Limb (tissue), 2 donors: Measurements from ENCODE around the gene TRIM59.

Experiments
- DNase-seq, 2 donors: peaks; one replicate each; pipeline ENCODE4 v3.0.0-alpha.2; 2016; ENCODE audit errors: extremely low spot score in 2 of 2

The TRIM59 gene, protein sequence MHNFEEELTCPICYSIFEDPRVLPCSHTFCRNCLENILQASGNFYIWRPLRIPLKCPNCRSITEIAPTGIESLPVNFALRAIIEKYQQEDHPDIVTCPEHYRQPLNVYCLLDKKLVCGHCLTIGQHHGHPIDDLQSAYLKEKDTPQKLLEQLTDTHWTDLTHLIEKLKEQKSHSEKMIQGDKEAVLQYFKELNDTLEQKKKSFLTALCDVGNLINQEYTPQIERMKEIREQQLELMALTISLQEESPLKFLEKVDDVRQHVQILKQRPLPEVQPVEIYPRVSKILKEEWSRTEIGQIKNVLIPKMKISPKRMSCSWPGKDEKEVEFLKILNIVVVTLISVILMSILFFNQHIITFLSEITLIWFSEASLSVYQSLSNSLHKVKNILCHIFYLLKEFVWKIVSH

DNA sequence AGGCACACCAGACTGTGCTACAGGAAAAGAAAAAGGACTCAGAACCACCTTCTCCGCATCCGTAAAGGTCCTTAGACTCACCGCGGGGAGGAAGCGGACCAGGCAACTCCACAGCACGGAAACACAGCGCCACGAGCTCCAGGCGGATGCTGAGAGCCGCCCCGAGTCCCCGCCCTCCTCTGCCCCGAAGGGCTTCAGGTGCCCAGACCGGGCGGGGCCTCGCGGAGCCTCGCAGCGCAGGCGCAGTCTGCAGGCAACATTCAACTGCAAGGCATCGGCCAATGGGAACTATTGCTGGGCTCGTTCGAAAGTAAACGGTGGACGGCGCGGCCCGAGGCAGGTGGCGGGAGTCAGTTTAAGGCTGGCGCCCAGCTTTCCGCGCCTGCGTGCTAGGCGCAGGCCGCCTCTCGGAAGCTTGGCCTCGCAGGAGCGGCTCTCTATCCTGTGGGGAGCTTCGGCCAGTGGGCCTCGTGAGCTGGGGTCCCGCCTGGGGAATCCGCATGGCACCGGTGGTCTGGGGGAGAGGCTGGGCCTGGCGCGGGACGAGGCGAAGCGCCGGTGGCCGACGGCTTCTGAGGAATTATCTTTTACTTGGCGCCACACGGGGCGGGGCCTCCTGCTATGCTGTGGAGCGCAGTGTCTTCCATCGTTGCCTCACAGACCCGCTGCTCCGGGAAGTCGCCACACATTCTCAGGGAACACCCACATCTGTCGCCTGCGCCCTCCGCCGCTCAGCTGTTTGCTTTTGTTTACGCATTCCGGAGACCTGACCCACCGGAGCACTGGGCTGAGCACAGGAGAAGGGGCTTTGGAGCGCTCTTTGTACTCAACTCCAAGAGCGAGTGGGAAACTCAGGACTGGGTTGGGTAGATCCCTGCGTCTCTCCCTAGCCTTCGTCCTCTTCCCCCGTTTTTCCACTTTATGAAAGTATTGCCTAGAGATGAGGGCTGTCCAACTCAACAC lies at the start of gene TRIM59:
TRIM59 (minus strand) TSS at position 151 of the 963 bp plus-strand sequence. CDS start 10,603 bp downstream, outside the sequence.
- DNase-seq, result peak; percentile 94 to 96

DNA sequence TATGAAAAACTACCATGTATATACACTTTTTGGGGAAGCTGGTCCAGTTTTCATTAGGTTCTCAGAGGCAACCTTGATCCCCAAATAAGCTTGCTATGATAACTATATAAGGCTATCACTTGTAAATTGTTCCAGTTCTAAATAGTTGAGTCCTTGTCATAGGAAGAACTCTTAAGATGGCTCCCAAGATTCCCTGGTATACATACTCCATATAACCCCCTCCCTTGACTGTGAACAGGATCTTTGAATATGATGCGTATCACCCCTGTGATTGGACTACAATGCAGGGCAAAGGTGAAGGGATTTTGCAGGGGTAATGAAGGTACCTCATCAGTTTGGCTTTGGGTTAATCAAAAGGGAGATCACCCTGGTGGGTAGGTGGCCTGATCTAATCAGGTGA lies 48.6 kb upstream of the TRIM59 start:
- DNase-seq, result no peak

DNA sequence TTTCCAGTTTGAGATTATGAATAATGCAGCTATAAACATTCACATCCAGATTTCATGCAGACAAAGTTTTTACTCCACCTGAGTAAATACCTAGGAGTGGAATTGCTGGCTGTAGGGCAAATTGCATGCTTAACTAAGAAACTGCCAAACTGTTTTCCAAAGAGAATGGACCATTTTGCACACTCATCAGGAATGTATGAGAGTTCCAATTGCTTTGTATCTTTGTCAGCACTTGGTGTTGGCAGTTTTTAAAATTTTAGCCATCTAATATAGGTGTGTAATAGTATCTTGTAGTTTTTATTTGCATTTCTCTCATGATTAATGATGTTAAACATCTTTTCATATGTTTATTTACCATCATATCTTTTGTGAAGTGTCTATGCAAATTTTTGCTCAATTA lies 40.6 kb upstream of the TRIM59 start:
- DNase-seq, result no peak

DNA sequence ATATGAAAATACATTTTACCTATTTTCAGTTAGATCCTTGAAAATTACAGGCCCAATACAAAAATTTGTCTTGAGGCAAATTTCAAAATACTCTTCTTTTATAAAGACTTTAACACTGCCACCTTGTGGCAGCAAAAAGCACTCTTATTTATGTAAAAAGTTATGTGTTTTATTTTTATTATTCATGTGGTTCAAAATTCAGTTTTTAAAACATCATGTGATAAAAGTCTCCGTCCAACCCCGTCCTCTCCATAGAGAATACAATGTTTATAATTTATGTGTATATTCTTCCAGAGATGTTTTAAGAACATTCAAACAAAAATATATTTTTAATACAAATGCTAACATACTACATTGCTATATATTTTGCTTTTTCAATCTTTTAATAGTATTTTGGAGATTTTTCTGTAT lies 36.9 kb upstream of the TRIM59 start:
- peak in 1 of 2 donors; percentile 41 for DNase-seq

DNA sequence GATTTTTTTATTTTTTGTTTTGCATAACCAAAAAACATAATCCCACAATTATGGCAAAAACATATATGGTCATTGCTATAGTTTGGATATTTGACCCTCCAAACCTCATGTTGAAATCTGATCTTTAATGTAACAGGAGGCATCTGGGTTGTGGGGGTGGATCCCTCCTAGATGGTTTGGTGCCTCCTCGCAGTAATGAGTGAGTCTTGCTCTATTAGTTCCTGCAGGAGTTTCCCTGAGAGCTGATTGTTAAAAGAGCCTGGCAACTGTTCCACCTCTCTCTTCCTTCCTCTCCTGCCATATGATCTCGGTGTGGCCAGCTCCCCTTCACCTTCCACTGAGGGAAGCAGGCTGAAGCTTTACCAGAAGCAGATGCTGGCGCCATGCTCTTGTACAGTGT lies 33.2 kb upstream of the TRIM59 start:
- no peak for DNase-seq

DNA sequence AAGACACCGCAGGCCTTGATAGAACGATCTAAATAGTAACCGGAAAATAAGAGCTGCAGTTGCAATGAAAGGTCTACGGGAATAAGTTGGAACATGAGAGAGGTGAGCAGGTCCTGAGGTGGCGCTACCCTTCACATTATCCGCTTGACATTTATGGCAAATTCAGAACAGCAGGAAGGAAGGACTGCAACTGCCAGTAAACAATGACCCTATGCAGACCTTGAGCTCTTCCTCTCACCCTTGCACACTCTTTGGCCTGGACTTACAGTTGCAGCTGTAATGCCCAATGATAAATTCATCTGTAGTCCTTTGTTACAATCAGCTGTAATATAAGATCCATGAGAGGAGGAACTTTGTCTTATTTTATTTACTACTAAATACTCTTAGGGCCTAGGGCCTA lies 32.3 kb upstream of the TRIM59 start:
- no peak for DNase-seq

DNA sequence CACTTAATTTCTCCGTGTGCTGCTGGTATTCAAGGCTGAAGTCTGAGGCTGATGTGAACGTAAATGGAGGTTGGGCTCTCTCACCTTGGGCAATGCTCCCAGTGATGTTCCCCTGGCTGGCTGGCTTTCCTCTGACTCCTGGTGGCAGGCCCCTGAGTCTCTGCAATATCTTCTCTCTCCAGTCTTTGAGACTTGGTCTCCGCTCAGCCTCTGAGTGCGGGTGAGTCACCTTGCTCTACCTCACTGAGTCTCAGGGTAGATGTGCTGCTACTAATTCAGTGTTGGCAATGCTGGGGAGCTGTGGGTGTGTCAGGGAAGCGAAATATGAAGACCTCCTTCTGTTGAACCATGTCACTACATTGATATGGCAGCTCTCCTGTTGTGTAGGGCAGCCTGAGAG lies 31.3 kb upstream of the TRIM59 start:
- no peak for DNase-seq

DNA sequence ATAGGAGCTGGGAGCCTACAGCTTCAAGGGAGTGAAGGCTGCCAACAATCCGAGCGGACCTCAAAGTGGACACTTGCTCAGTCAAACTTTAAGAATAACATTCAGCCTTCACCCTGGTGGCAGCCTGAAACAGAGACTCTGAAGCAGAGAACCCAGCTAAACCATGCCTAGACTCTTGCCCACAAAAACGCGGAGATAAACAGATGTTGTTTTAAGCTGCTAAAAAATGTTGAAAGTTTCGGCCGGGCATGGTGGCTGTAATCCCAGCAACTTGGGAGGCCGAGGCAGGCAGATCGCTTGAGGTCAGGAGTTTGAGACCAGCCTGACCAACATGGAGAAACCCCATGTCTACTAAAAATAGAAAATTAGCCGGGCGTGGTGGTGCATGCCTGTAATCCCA lies 29.8 kb upstream of the TRIM59 start:
- DNase-seq, result no peak

DNA sequence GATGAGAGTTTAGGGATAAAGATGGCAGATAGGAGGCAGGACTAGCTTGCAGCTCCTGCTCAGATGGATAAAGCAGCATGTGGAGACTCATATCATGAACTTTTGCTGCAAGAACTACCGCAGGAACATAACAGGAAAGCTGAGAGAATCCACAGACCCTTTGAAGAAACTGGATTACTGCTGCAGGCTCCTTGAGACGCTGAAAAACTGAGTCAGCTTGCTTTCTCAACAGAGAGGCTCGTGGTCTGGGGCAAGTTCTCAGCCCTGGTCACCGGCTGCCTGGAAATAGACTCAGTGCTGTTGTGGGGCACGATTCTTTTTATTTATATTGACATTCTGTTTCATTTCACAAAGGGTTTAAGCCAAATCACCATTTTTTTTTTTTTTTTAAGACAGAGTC lies 28.8 kb upstream of the TRIM59 start:
- DNase-seq, result no peak

DNA sequence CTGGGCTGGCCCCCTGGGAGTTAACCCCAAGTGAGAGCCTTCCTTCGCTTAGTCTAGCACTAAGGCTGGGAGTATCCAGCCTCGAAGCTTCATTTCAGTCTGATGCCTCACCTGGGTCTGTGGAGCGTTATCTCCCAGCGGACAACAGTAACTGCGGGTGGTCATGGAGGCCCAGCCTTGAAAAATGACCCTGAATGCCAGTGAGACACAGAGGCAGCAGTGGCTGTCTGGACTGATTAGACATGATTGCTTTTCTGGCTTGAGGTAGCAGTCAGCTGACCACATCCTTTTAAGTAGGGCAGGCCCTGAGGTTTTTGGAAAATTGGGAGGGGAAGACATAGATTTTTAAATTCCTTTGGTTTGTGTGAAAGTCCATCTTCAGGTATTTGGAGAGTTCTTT lies 28.2 kb upstream of the TRIM59 start:
- no peak for DNase-seq

DNA sequence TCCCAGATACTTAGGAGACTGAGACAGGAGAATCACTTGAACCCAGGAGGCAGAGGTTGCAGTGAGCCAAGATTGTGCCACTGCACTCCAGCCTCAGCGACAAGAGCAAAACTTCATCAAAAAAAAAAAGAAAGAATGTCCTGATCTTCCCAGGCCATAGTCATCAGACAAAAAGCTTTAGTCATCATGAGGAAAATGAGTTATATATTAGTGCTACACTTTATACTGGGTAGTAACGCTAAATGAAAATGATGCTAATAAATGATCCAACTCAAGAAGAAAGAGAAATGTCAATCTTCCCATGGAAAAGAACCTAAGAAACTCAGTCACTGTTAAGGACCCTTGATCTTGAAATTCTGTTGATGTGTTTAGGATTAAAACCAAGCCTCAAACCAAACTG lies 26.3 kb upstream of the TRIM59 start:
- DNase-seq, result no peak

DNA sequence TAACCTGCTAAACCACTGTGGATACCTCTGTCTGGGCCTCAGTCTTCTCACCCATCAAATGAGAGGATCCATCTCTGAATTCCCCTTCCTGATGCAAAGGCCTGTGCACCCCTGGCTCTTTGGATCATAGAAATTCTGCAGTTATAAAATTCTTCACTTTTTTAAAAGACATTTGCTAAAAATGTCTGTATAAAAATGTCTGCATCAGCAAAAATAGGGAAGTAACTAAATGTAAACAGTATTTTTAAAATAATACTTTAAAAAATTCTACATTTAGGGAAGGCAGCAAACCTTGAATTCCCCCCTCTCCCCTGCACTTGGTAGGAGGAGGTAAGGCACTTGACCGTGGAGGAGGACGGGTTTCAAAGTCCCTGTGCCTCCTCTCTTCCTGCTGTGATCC lies 25.6 kb upstream of the TRIM59 start:
- DNase-seq, result no peak

DNA sequence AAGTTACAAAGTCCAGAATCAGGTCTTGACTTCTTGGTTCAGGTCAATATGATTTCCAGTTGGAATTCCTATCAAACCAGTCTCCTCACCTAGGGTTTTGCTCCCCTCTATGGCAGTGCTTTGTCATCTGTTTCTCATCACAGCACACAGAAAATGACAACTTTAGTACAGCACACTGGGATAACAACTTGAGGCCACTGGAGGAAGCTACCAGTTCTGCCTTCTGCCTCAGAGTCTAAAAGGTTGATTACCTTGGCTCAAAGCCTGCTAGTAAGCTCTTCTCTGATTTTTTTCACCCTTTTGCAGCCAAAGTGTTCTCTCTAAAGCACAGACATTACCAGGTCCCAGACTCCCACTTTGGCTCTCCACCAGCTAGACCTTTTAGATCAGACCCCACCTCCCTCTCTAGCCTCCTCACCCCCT lies 24.8 kb upstream of the TRIM59 start:
- no peak for DNase-seq

DNA sequence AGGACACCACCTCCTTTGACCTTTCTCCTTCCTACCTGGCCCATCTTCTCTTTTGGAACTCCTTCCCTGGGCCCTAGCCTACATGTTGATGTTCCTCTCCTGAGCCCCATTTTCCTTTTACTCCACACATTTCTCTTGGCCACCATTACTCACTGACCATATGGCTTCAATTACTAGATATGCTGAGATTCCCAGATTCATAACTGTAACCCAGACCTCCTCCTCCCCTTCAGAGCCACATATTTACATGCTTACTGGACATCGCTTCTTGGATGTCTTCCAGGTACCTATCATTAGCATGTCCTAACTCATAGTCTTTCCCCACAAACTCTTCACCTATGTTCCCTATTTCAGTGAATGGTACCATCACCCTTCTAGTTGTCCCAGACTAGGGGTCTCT lies 24.4 kb upstream of the TRIM59 start:
- DNase-seq, result no peak

DNA sequence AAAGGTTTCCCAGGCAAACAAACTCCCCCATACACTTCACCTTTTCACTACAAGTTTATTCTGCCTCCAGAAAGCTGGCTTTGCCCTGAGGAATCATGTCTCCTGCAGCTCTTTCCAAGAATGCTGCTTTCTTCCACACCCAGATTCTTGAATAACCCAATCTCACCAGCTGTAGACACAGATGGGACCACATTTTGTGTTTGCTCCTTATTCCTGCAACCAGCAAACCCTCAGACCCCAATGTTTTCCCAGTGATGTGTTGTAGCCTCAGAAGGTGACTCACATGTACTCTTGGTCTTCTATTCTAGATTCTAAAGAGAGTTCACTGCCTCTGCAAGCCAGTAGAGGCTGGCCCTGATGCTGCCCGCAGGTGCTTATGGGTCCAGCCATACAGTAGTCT lies 23.6 kb upstream of the TRIM59 start:
- no peak for DNase-seq

DNA sequence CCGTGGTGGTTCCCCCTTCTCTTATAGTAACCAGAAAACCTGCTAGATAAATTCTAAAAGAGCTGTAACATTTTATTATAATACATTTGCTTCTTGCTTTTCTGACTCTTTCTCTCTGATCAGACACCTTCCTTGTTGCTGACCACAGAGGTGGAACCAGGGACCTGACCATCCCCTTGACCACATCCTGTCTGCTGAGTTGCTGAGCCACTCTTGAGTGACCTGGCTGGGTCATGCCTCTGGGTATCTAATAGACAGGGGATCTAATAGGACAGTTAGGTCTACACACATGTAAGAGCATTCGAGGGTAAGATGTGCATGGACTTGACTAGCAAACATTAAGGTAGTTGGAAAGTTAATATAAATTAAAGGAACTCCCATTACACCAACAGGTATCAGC lies 22.8 kb upstream of the TRIM59 start:
- no peak for DNase-seq

DNA sequence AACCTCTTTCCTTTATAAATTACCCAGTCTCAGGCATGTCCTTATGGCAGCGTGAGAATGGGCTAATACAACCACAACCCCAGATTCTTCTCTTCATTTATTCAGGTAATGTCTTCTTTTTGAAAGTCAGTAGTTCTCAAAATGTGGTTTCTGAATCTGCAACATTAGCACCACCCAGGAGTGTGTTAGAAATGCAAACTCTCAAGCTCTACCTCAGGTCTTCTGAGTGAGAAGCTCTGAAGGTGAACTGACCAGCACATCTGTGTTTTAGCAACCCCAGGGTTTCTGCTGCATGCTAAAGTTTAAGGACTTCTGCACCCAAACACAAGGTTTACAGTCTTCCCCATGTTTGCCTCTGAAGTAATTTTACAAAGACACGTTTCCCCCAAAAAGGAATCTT lies 22.3 kb upstream of the TRIM59 start:
- DNase-seq, result no peak

DNA sequence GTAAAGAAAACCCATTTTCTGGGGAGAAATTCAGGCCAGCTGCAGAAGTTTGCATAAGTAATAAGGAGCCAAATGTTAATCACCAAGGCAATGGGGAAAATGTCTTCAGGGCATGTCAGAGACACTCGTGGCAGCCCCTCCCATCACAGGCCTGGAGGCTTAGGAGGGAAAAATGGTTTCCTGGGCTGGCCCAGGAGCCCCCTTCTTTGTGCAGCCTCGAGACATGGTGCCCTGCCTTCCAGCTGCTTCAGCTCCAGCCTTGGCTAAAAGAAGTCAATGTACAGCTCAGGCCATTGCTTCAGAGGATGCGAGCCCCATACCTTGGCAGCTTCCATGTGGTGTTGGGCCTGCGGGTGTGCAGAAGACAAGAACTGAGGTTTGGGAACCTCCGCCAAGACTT lies 20.6 kb upstream of the TRIM59 start:
- DNase-seq, result no peak

DNA sequence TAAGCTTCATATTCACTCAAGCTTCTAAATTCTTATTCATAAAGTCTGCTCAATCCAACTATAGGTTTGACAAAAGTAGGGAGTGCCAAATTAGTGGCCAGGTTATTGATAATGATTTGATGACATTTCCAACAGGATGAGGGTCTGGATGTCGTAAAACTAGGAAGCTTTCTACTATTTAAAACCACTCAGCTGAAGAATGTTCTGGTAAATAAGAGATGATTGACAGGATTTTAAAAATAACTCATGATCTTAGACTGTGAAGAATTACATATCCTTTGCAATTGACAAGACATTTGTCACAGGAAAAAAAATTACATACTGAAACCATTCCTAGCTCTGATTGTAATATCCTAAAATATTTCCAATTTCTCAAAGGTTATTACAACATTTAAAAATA lies 15.4 kb upstream of the TRIM59 start:
- no peak for DNase-seq

DNA sequence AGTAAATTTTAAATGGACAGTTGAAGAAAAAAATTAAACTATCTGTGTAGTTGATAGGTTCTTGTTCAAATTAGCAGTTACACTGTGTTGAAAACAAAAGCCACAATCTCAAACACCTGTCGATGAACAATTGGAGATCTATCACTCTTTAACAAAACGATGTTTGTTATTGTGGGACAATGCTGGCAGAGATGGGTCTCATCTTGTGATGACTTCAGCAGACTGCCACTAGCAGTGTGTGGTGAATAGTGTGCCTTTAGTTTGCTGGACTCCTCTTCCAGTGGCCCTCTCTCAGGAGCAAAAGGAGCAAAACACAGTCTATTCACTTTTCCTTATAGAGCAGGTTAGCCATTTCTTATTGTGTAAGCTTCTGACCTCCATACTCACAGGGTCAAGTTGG lies 14.7 kb upstream of the TRIM59 start:
- no peak for DNase-seq

DNA sequence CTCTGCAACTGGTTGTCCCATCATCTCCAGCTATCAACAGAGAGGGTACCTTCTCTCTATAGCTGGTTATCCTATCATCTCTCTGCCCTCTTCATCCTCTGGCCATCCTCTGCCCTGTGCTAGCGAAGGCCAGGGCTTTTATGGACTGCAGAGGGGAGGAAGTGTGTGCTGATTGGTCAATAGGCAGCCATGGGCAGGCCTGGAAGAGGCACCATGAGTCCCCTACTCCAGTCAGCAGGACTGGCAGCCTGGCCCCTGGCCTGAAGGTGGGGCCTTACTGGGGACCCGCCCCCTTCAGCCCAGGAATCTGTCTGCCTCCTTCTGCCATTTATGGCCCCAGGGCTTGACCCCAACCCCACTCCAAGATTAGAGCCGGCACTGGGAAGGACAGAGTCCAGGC lies 10.4 kb upstream of the TRIM59 start:
- DNase-seq, result no peak

DNA sequence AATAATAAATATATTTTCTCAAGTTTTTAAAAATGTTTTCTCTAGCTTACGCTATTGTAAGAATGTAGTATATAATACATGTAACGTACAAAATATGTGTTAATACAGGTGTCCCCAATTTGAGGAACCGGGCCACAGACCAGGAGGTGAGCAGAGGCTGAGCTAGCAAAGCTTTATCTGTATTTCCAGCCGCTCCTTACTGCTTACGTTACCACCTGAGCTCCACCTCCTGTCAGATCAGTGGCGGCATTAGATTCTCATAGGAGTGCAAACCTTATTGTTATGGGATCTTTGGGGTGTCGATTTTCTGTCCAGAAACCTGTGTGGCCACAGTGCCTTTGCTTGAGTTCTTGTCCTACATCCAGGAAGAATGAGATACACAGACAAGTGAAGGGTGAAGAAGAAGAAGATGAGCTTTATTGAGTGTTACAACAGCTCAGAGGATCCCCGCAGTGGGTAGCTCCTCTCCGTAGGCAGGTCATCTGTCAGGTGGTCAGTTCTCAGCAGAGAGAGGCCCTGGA lies 9.9 kb upstream of the TRIM59 start:
- no peak for DNase-seq
